H4 (cell line): ENCODE results near the gene OR9A2. TPM values are rescaled to one million over a fixed set of nuclear protein-coding genes. Genes with fewer than 3 reads are reported as not detected.
"Not testable (repeated sequence)": the region's sequence is repeated elsewhere in the genome, so short reads cannot be mapped to it uniquely, and the experiment has no call there.

ENCODE experiments used
- DNase-seq: peaks from one replicate; pipeline ENCODE4 v3.0.0-alpha.2; 2015; ENCODE audit warnings: low spot score
- total RNA-seq: library from RNA; depleted of rRNA; stranded (reverse); fragments of >200 nt; shearing (Covaris generic); gene quantifications from 2 replicates; pipeline ENCODE4 v1.2.3, GENCODE V29; 2014

OR9A2 gene
- total RNA-seq, 1 experiment from 2014 or later, result not detected

- no peak for DNase-seq
These were observed 8.0 kb downstream of the OR9A2 start for GRCh38 chr7:143018931-143019330.

GRCh38 chr7:143016996-143017395 is 9.9 kb downstream of the OR9A2 start:
- no peak for DNase-seq

GRCh38 chr7:143015926-143016490 is 10.9 kb downstream of the OR9A2 start:
- no peak for DNase-seq

- no peak for DNase-seq
These were observed 11.8 kb downstream of the OR9A2 start for GRCh38 chr7:143015084-143015483.

- DNase-seq, result peak; percentile 25
These were observed 13.0 kb downstream of the OR9A2 start for GRCh38 chr7:143013893-143014292.

- no peak for DNase-seq
These were observed 13.5 kb downstream of the OR9A2 start for GRCh38 chr7:143013473-143013872.

GRCh38 chr7:143012409-143012808 is 14.5 kb downstream of the OR9A2 start:
- no peak for DNase-seq

GRCh38 chr7:143012001-143012400 is 14.9 kb downstream of the OR9A2 start:
- DNase-seq, result no peak

- DNase-seq, result peak; percentile 49
These were observed 18.7 kb downstream of the OR9A2 start for GRCh38 chr7:143008007-143008901.

- DNase-seq, result no peak
These were observed 21.2 kb downstream of the OR9A2 start for GRCh38 chr7:143005632-143006260.

- peak; percentile 37 for DNase-seq
These were observed 23.4 kb downstream of the OR9A2 start for GRCh38 chr7:143003393-143004051.

GRCh38 chr7:143002898-143003297 is 24.0 kb downstream of the OR9A2 start:
- no peak for DNase-seq

- DNase-seq, result peak; percentile 27
These were observed 24.8 kb downstream of the OR9A2 start for GRCh38 chr7:143002106-143002505.

GRCh38 chr7:143000648-143001047 is 26.3 kb downstream of the OR9A2 start:
- DNase-seq, result no peak

- no peak for DNase-seq
These were observed 27.1 kb downstream of the OR9A2 start for GRCh38 chr7:142999793-143000192.

GRCh38 chr7:142998966-142999365 is 28.0 kb downstream of the OR9A2 start:
- no peak for DNase-seq

GRCh38 chr7:142997456-142997989 is 29.4 kb downstream of the OR9A2 start:
- DNase-seq, result no peak

GRCh38 chr7:142992427-142992826 is 34.5 kb downstream of the OR9A2 start:
- no peak for DNase-seq

- no peak for DNase-seq
These were observed 42.6 kb downstream of the OR9A2 start for GRCh38 chr7:142984297-142984696.

- no peak for DNase-seq
These were observed 43.1 kb downstream of the OR9A2 start for GRCh38 chr7:142983825-142984224.

GRCh38 chr7:142978402-142978801 is 48.5 kb downstream of the OR9A2 start:
- DNase-seq, result not testable (repeated sequence)
